KMS-11 (cell line): ENCODE data around the gene HMGXB3.

ENCODE experiments used
- H2AFZ ChIP-seq: fragments of 200-600 bp; sonication (generic); 2 replicates; pipeline ENCODE4 v1.6.1; 2016; ENCODE audit warnings: antibody characterized with exemption, mixed run types, low read depth
- H3K27ac ChIP-seq: fragments of 200-600 bp; sonication (generic); 2 replicates; pipeline ENCODE4 v1.6.1; 2016; ENCODE audit warnings: mild to moderate bottlenecking, mixed run types
- H3K27me3 ChIP-seq: fragments of 200-600 bp; sonication (generic); 2 replicates; pipeline ENCODE4 v1.6.1; 2017; ENCODE audit warnings: mild to moderate bottlenecking, low read depth, mixed run types, moderate library complexity; ENCODE audit not compliant: insufficient read depth
- H3K36me3 ChIP-seq: fragments of 200-600 bp; sonication (generic); 2 replicates; pipeline ENCODE4 v1.6.1; 2017; ENCODE audit warnings: mild to moderate bottlenecking, mixed run types; ENCODE audit not compliant: insufficient read depth
- H3K4me1 ChIP-seq: fragments of 200-600 bp; sonication (generic); 2 replicates; pipeline ENCODE4 v1.6.1; 2016; ENCODE audit warnings: mild to moderate bottlenecking, low read depth, mixed run types; ENCODE audit not compliant: poor library complexity, severe bottlenecking
- H3K4me2 ChIP-seq: fragments of 200-600 bp; sonication (generic); 2 replicates; pipeline ENCODE4 v1.7.0; 2016; ENCODE audit warnings: mild to moderate bottlenecking, mixed run types
- H3K4me3 ChIP-seq: fragments of 200-600 bp; sonication (generic); IDR thresholded peaks from 2 replicates; pipeline ENCODE4 v1.6.1; 2017; ENCODE audit warnings: low read depth, low read length, mixed read lengths; ENCODE audit not compliant: insufficient read depth
- H3K79me2 ChIP-seq: fragments of 200-600 bp; sonication (generic); 2 replicates; pipeline ENCODE4 v1.6.1; 2016; ENCODE audit warnings: low read depth, mixed run types; ENCODE audit not compliant: insufficient read depth
- H3K9ac ChIP-seq: fragments of 200-600 bp; sonication (generic); 2 replicates; pipeline ENCODE4 v1.6.1; 2016; ENCODE audit warnings: mild to moderate bottlenecking, mixed run types
- H4K20me1 ChIP-seq: fragments of 200-600 bp; sonication (generic); 2 replicates; pipeline ENCODE4 v1.6.1; 2016; ENCODE audit warnings: mild to moderate bottlenecking, mixed run types; ENCODE audit not compliant: insufficient read depth
- TF ChIP-seq, protein P1 (sequence below): fragments of 200-600 bp; sonication (generic); conservative IDR thresholded peaks from 2 replicates; pipeline ENCODE4 v1.6.1; 2017; ENCODE audit warnings: low read depth, mild to moderate bottlenecking, antibody characterized with exemption, low read length, moderate library complexity, mixed read lengths

HMGXB3 gene

DNA sequence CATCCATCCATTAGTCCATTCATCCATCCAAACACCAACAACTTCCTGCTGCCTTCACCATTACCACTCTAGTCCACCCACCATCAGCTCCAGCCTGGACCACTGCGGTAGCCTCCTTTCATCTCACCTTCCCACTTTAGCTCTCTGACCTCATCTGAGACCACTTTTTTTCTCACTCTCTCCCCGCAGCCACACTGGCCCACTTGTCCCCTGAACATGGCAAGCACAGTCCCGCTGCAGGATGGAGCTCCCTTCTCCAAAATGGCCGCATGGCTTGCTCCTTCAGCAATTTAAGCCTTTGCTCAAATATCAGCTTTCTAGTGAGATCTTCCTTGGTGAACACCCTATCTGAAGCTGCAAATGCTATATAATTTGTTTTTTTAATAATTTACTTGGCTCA, 74.7 kb downstream of the HMGXB3 start:
- Histone ChIP-seq H3K9ac (no peak overlapping the region), H4K20me1 (no peaks in the 10 kb centered on the region)

DNA sequence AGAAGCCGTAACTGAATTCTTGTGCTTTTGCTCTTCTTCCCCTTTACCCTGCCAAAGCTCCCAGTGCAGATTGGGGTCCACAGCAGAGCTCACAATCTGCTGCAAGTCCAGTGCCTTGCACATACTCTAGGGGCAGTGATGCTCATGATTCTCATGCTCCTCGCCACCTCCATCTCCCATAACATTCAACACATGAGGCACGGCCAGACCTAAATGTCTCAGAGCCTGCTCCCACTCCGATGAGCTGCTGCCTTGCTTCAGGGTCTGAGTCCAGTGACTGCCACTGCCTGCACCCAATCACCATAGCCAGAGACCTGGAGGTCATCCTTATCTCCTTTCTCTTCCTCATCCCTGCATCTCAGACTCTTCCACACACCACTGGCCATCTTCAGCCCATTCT, 75.3 kb downstream of the HMGXB3 start:
- H3K79me2 ChIP-seq, result no peaks in the 10 kb centered on the region
- no peaks in the 10 kb centered on the region for H3K4me1 ChIP-seq
- no peaks in the 10 kb centered on the region for H3K36me3 ChIP-seq
- no peaks in the 10 kb centered on the region for H3K27me3 ChIP-seq
- H4K20me1 ChIP-seq, result no peaks in the 10 kb centered on the region
- no peak overlapping the region for H3K4me3 ChIP-seq
- no peak overlapping the region for H3K27ac ChIP-seq
- no peak overlapping the region for H3K9ac ChIP-seq
- H3K4me2 ChIP-seq, result no peak overlapping the region
- H2AFZ ChIP-seq, result no peak overlapping the region
- TF ChIP-seq, protein P1, sequence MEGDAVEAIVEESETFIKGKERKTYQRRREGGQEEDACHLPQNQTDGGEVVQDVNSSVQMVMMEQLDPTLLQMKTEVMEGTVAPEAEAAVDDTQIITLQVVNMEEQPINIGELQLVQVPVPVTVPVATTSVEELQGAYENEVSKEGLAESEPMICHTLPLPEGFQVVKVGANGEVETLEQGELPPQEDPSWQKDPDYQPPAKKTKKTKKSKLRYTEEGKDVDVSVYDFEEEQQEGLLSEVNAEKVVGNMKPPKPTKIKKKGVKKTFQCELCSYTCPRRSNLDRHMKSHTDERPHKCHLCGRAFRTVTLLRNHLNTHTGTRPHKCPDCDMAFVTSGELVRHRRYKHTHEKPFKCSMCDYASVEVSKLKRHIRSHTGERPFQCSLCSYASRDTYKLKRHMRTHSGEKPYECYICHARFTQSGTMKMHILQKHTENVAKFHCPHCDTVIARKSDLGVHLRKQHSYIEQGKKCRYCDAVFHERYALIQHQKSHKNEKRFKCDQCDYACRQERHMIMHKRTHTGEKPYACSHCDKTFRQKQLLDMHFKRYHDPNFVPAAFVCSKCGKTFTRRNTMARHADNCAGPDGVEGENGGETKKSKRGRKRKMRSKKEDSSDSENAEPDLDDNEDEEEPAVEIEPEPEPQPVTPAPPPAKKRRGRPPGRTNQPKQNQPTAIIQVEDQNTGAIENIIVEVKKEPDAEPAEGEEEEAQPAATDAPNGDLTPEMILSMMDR, result no peak

More for the DNA sequence above, 74.7 kb downstream of the HMGXB3 start:
- H3K4me3 ChIP-seq, result no peak overlapping the region
- TF ChIP-seq, protein P1, result no peak
- no peaks in the 10 kb centered on the region for H3K4me1 ChIP-seq
- no peak overlapping the region for H2AFZ ChIP-seq
- H3K36me3 ChIP-seq, result no peaks in the 10 kb centered on the region
- no peak overlapping the region for H3K4me2 ChIP-seq
- no peaks in the 10 kb centered on the region for H3K79me2 ChIP-seq
- H3K27me3 ChIP-seq, result no peaks in the 10 kb centered on the region
- H3K27ac ChIP-seq, result no peak overlapping the region

DNA sequence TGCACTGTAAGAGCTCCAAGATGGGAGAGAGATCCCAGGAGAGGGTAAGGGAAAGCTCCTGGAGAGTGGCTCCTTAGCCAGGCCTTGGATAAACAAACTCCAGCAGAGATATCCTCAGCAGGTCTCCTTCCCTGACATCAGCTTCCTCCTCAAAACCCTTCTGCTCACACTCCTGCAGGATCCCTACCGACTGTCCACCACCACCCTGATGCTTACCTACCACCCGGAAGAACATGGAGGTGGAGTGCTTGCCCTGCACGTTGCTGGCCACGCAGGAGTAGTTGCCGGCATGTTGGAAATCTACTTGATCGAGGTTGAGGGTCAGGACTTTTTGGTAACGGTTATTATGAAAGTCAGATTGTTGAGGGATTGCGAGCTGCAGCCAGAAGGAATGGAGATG, 76.5 kb downstream of the HMGXB3 start:
- TF ChIP-seq, protein P1, result no peak
- Histone ChIP-seq H3K4me1 (no peaks in the 10 kb centered on the region), H2AFZ (no peak overlapping the region), H3K79me2 (no peaks in the 10 kb centered on the region), H3K27ac (no peak overlapping the region), H3K36me3 (no peaks in the 10 kb centered on the region), H3K4me3 (no peak overlapping the region), H3K9ac (no peak overlapping the region), H3K4me2 (no peak overlapping the region), H4K20me1 (no peaks in the 10 kb centered on the region), H3K27me3 (no peaks in the 10 kb centered on the region)

DNA sequence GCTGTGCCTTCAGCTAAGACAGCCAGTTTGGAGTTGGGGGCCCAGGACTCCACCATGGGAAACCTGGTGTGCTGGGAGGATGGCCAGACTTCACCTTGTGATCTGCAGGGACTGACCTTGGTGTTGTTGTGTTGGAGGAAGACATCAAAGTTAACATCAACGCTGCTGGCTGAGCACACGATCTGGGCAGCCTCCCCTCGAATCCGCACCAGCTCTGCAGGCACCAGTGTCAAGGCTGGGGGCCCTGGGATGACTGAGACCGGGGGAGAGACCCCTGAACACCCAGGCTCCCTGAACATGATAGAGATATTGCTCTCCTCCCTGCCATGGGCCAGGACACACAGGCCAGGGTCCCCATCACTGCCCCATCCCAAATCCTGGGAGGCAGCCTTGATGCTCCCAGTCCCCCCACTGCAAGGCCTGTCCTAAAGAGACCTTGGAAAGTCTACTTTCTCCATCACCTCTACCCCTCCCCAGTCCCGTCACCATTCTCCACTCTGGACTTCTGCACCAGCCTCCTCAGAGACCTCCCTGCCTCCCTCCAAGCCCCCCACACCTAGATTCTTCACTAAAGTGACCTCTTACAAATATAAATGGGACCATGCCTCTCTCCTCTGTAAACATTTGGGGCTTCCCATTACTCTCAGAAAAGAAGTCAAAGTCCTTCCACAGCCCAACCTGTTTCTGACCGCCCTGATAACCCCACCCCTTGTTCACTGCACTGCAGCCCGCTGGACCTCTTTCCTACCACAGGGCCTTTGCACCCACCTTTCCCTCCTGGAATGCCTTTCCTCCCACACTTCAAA, 77.7 kb downstream of the HMGXB3 start:
- no peak overlapping the region for H2AFZ ChIP-seq
- H3K4me2 ChIP-seq, result no peak overlapping the region
- H3K79me2 ChIP-seq, result no peaks in the 10 kb centered on the region
- H3K27ac ChIP-seq, result no peak overlapping the region
- no peaks in the 10 kb centered on the region for H4K20me1 ChIP-seq
- H3K4me3 ChIP-seq, result no peak overlapping the region
- no peaks in the 10 kb centered on the region for H3K27me3 ChIP-seq
- H3K9ac ChIP-seq, result no peak overlapping the region
- TF ChIP-seq, protein P1, result no peak
- H3K36me3 ChIP-seq, result no peaks in the 10 kb centered on the region
- H3K4me1 ChIP-seq, result no peaks in the 10 kb centered on the region
